Smooth muscle cell of the brain vasculature (primary cell): ENCODE measurements around the gene COX8A.
"Not testable (repeated sequence)": the region's sequence is repeated elsewhere in the genome, so short reads cannot be mapped to it uniquely, and the experiment has no call there.

ENCODE experiments used
- DNase-seq: peaks from one replicate; pipeline ENCODE4 v3.0.0-alpha.2; 2012; ENCODE audit warnings: low read depth, low spot score

The COX8A gene

DNA sequence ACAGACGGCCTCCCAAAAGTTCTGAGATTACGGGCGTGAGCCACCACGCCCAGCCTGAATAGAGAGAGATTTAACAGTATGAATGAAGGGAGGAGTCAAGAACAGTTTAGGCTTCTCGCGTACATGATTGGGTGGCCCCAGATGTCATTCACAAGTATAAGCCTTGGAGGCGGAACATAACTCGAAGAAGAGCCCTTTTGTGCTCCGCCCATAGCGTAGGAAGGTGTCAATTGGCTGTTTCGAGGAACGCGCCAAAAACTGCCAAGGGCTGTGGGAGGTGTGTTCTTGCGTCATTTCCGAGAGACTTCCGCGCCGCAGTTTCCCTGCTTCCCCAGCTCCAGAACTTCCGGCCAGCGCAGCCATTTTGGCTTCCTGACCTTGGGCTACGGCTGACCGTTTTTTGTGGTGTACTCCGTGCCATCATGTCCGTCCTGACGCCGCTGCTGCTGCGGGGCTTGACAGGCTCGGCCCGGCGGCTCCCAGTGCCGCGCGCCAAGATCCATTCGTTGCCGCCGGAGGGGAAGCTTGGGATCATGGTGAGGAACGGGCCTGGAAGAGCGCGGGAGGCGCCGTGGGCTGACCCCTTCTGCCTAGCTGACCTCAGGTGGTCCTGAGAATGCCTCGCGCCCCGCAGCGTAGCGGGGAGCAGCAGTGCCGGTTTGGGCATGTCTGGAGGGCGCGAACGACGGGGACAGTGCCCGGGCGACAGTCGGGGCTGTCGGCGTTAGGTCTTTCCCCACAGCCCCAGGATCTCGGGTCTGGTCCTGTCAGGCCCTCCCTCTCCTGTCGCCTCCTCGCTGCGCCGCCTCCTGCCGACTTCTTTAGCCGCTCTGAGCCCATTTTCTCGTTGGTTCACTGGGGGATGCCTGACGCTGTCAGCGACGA, at the start of gene COX8A:
COX8A (plus strand) TSS at position 362 of the 885 bp plus-strand sequence; CDS start at position 423, 61 bp downstream.
- peak; percentile 100 for DNase-seq

GRCh38 chr11:63929616-63930015, 44.8 kb upstream of the COX8A start:
- no peak for DNase-seq

DNA sequence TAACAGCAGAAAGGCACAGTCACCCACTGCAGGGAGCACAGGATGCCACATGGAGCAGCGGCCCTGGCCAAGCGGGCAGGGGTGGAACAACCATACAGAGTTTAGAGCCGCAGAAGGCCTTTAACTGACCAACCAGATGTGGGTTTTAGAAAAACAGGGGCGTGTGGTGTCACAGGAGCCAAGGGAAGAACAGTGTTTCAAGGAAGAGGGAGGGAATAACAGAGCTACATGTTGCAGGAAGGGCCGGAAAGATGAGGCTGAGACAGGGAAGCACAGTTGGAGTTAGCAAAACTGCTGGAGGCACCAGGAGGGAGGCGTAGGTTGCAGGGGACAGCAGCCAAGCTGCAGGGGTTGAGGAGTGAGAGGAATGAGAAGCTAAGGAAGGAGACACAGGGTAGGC, 43.4 kb upstream of the COX8A start:
- no peak for DNase-seq

DNA sequence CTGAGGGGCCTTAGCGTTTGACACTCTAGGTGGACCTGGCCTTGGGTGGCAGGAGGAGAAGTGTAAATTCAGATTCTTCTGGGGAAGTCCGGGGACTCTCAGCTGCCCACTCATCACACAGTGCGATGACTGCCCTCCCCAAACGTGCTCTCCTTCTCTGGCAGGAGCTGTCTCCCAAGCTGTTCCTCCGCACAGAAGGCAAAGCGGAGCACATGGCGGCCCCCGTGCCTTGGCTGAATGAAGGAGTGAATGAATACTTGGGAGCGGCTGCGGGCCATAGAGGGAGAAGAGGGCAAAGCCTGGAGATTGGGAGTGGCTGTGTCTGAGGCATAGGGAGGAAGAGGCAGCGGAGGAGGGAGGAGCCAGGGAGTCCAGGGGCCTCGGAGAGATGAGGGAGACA, 42.5 kb upstream of the COX8A start:
- no peak for DNase-seq

DNA sequence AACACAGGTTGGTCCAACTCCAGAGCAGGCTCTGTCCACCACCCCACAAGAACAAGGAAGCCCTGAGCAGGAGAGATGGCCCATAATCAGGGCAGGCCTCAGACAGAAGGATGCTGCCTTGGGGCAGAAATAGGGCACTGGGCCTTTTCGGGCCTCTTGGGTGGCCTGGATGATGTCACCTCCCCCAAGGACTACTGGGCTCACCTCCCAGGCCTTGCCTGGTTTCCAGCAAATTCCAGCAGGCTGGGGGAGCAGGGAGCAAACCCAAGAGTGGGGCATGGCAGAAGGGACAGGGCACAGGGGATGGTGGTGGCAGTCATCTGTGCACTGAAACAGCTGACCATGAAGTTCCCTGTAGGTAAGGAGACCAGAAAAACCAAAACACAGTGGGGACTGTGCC, 41.0 kb upstream of the COX8A start:
- DNase-seq = no peak

GRCh38 chr11:63937713-63938478, 36.5 kb upstream of the COX8A start:
- DNase-seq = no peak

- peak; percentile 71 for DNase-seq
These were observed 35.7 kb upstream of the COX8A start, which contains the start of gene NAA40 for GRCh38 chr11:63938479-63939396. Gene NAA40, plus strand, starts transcription at chr11:63939002. Its CDS starts 95 bp downstream, at chr11:63939097.

DNA sequence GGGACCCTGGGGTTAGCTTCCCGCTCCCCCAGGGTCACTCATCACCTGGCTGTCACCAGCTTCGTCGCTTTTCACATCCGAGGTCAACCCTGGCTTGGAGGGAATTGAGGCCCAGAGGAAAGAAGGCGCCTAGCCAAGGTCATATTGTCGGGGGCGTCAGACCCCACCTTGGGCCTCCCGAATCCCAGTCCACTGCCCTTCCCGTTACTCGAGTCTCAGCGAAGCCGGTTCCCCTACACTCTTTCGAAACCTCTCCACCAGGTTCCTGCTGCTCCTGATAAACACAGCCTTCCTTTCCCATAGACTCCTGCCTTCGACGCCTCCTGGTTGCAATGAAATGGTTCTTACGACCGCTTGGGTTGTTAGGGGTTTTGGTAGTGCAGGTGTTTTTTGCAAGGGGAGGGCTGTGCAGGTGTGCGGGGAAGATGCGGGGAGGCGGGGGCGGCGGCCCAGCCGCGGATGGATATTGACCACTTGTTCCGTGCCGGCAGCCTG, 35.0 kb upstream of the COX8A start:
- DNase-seq = no peak

GRCh38 chr11:63940786-63941185, 33.6 kb upstream of the COX8A start:
- DNase-seq = no peak

GRCh38 chr11:63941901-63942300, 32.5 kb upstream of the COX8A start:
- DNase-seq = no peak

- no peak for DNase-seq
These were observed 31.6 kb upstream of the COX8A start for GRCh38 chr11:63942803-63943202.

DNA sequence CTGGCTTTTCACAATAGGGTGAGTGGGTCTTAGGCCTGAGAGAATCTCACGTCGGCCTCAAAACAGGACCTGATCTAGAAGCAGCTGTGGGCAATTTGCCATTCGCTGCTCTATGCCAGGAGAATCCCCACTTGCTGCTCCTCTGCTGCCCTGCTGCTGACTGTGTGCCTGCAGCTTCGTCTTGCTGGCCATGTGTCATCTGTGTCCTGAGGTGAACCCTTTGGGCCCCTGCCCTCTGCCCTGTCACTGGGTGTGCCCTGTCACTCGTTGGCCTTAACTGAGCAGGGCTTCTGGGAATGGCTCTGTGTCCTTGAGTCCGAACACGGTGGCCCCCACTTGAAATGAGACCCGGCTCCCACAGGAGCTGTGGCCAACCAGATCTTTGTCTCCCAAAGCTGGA, 29.4 kb upstream of the COX8A start:
- DNase-seq = no peak

DNA sequence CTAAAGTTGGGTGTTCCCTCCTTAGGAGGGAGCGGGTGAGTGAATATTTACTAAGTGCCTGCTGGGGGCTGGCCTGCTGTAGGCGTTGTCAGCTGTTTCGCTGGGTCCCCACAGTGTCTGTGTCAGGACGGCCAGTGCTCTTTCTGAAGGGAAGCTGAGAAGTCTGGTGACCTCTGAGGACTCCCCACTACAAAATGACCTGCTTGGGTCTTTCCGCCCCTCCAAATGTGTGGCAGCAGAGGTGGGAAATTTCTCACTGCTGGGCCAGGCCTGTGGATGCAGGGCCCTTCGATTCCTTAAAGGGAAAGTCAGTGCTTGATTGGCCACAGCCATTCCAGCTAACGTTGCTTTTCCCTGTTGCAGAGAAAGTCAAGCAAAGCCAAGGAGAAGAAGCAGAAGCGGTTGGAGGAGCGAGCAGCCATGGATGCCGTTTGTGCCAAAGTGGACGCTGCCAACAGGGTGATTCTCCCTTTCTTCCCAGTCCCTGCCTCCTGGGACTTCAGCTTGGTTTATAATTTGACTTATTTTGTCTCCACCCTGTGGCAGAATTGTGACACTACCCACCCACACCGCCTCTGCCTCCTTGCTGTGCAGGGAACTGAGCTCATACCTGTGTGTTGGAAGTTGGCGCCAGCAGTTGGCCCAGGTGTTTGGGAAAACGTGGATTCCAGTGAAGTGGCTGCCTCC, 28.8 kb upstream of the COX8A start:
- no peak for DNase-seq

DNA sequence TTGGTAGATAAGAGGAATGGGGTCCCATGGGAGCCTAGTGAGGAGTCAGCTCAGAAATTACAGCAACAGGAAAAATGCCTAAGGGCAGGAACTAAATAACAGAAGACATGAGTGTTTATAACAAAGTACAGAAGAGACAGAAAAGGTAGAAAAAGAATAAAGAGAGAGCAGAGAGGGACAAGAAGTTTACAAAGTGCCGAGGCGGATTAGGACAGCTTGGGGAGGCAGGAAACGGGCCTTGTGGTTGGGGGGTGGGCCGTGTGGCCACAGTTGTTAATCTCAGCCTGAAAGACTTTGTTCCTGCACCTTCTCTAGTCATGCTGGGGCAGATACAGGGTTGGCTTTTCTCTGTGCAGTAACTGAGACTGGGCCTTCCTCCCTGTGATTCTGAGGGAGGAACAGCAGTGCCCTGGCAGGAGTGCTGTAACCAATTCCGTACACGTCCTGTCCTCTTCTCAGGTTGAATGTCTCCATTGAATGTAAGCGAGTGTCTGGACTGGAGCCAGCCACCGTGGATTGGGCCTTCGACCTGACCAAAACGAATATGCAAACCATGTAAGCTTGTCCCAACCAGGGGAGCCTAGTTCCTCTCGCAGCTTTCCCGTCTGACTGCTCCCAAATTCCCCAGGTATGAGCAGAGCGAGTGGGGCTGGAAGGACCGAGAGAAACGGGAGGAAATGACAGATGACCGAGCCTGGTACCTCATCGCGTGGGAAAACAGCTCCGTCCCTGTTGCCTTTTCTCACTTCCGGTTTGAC, 22.5 kb upstream of the COX8A start:
- no peak for DNase-seq

GRCh38 chr11:63952570-63952969, 21.9 kb upstream of the COX8A start:
- DNase-seq = no peak

- DNase-seq = no peak
These were observed 16.4 kb upstream of the COX8A start for GRCh38 chr11:63958008-63958407.

DNA sequence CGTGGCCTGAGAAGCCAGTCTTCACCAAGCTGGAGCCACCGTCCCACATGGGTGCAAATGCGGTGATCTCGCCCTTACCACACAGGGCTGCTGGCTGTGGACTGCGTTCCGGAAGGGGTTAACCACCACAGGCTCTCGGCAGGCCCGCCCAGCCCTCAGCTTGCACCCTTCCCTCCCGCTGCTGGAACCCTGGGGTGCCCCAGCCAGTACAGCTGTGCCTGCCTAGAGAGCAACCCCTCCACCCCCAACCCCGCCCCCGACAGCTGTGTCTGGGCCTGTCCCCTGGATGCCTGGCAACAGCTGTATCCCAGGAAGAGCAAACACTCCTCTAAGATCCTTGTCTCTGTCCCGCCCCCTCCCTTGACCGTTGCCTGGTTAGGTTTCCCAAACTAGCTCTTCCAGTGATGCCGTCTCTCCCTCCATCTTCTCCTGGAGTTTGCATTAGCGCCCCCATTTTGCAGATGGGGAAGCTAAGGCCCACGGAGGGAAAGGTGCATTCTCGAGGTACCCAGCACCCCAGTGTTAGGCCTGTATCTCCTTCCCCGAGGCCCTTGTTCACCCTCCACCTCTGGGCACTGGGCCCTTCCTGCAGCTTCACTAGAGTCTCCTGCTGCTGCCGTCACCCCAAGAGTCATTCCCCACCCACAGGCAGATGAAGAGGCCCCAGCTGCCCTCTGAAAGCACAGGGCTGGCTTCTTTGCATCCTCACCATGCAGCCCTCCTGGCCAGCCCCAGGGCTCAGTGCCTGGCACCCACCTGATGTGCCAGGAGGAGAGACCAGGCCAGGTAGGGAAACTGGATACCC, 12.6 kb upstream of the COX8A start:
- DNase-seq = no peak

- DNase-seq = not testable (repeated sequence)
These were observed 10.5 kb upstream of the COX8A start for GRCh38 chr11:63963895-63964294.

DNA sequence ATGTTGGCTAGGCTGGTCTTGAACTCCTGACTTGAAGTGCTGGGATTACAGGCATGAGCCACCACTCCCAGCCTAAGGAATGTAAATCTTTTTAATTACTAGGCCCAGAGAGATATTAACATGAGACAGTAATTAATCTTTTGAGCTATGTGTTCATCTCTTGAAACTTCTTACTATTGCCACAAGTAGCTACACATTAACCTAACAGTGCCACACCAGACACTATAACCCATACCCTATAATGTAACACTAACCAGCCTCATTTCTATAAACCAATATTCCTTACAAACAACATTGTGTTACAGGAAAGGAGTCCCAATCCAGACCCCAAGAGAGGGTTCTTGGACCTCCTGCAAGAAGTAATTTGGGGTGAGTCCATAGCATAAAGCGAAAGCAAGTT, 8.0 kb upstream of the COX8A start:
- DNase-seq = no peak
